AG08395 (cell line): Measurements from ENCODE around the gene LCN15.

Source experiments
- DNase-seq: peaks from one replicate; pipeline ENCODE4 v3.0.0; 2012; ENCODE audit warnings: mixed read lengths, low spot score

The LCN15 gene

GRCh38 chr9:136740971-136741882 is 23.1 kb downstream of the LCN15 start:
- peak; percentile 51 for DNase-seq

- no peak for DNase-seq
These were observed 23.8 kb downstream of the LCN15 start for GRCh38 chr9:136740491-136740890.

- DNase-seq, result no peak
These were observed 24.2 kb downstream of the LCN15 start for GRCh38 chr9:136740069-136740468.

- DNase-seq, result no peak
These were observed 24.8 kb downstream of the LCN15 start for GRCh38 chr9:136739509-136739908.

- no peak for DNase-seq
These were observed 25.4 kb downstream of the LCN15 start for GRCh38 chr9:136738960-136739359.

GRCh38 chr9:136735812-136736480 is 28.4 kb downstream of the LCN15 start:
- no peak for DNase-seq

GRCh38 chr9:136734837-136735496 is 29.4 kb downstream of the LCN15 start:
- no peak for DNase-seq

- DNase-seq, result no peak
These were observed 30.7 kb downstream of the LCN15 start for GRCh38 chr9:136733611-136734010.

GRCh38 chr9:136732444-136733178 is 31.7 kb downstream of the LCN15 start:
- no peak for DNase-seq

GRCh38 chr9:136729926-136730325 is 34.4 kb downstream of the LCN15 start:
- no peak for DNase-seq

GRCh38 chr9:136729144-136729543 is 35.2 kb downstream of the LCN15 start:
- no peak for DNase-seq

- DNase-seq, result peak; percentile 67
These were observed 35.7 kb downstream of the LCN15 start for GRCh38 chr9:136728548-136729123.

- peak; percentile 97 for DNase-seq
These were observed 36.2 kb downstream of the LCN15 start for GRCh38 chr9:136728080-136728547.

GRCh38 chr9:136726631-136727191 is 37.6 kb downstream of the LCN15 start:
- DNase-seq, result peak; percentile 46

GRCh38 chr9:136726118-136726517 is 38.2 kb downstream of the LCN15 start:
- no peak for DNase-seq

GRCh38 chr9:136725612-136726011 is 38.7 kb downstream of the LCN15 start:
- peak; percentile 46 for DNase-seq

- DNase-seq, result no peak
These were observed 39.5 kb downstream of the LCN15 start for GRCh38 chr9:136724772-136725171.

GRCh38 chr9:136723989-136724388 is 40.3 kb downstream of the LCN15 start:
- no peak for DNase-seq

- no peak for DNase-seq
These were observed 40.8 kb downstream of the LCN15 start for GRCh38 chr9:136723362-136723976.

- DNase-seq, result no peak
These were observed 41.4 kb downstream of the LCN15 start for GRCh38 chr9:136722969-136723356.
